ENCODE data around the gene NHLRC3.

Gene NHLRC3

DNA sequence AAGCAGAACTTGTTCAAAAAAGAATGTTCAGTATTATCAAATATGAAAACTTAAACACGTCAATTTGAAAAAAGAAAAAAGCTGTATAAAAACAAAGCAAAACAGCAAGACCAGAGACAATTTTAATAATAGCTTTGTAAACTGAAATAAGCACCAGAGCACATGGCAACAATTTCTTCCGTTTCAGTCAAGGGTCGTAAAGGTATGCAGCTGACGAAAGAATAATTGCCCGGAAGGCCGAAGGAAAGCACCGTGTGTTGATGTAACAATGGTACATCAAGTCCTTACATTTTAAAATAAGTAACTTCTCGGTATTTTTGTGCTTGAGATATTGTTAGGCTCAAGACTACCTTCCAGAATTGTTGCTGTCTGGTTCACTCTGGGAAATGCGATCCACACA is 2.0 kb upstream of the NHLRC3 start:
- TF ChIP-seq, protein P1, sequence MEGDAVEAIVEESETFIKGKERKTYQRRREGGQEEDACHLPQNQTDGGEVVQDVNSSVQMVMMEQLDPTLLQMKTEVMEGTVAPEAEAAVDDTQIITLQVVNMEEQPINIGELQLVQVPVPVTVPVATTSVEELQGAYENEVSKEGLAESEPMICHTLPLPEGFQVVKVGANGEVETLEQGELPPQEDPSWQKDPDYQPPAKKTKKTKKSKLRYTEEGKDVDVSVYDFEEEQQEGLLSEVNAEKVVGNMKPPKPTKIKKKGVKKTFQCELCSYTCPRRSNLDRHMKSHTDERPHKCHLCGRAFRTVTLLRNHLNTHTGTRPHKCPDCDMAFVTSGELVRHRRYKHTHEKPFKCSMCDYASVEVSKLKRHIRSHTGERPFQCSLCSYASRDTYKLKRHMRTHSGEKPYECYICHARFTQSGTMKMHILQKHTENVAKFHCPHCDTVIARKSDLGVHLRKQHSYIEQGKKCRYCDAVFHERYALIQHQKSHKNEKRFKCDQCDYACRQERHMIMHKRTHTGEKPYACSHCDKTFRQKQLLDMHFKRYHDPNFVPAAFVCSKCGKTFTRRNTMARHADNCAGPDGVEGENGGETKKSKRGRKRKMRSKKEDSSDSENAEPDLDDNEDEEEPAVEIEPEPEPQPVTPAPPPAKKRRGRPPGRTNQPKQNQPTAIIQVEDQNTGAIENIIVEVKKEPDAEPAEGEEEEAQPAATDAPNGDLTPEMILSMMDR (IDR thresholded peaks at IDR 0.05) = no peak
- H3K4me1 Mint-ChIP-seq = peaks cover 66% of the 10 kb centered on the region
- H3K36me3 Mint-ChIP-seq (ENCODE audit: low read depth) = peaks cover 10% of the 10 kb centered on the region
- no peak overlapping the region for H3K27ac Mint-ChIP-seq
- H3K9me3 Mint-ChIP-seq = no peaks in the 10 kb centered on the region
- peak overlapping the region; percentile 99 for H3K4me3 Mint-ChIP-seq
- H3K27me3 Mint-ChIP-seq (ENCODE audit: low read depth, poor library complexity) = no peaks in the 10 kb centered on the region
- DNase-seq = no peak

DNA sequence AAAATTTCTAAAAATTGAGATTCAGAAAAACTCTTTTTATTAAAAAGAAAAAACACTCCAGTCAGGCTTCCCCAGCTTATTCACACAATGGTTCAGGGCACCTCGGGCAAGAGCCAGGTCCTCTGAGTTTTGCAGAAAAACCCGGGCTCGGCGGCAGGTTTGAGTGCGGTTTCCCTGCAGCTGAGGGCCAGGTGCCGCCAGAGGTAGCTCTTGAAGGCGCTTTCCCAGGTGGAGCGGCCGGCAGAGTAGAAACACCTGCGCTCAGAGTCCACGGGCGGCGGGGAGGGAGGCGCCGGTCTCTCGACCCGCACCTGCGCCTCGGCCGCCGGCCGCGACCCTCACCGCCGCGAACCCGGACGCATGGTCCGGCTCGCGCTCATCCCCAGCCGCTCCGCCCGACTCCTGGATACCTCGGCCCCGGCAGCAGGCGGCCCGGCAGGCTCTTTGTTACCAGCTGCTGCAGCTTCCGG is 811 bp upstream of the NHLRC3 start:
- no peak for DNase-seq
- H3K9me3 Mint-ChIP-seq = no peaks in the 10 kb centered on the region
- TF ChIP-seq, protein P1 (IDR thresholded peaks at IDR 0.05) = no peak
- H3K27ac Mint-ChIP-seq = peak overlapping the region; percentile 20
- peaks cover 58% of the 10 kb centered on the region for H3K4me1 Mint-ChIP-seq
- peak overlapping the region; percentile 99 for H3K4me3 Mint-ChIP-seq
- peaks cover 16% of the 10 kb centered on the region for H3K36me3 Mint-ChIP-seq (ENCODE audit: low read depth)
- no peaks in the 10 kb centered on the region for H3K27me3 Mint-ChIP-seq (ENCODE audit: low read depth, poor library complexity)

DNA sequence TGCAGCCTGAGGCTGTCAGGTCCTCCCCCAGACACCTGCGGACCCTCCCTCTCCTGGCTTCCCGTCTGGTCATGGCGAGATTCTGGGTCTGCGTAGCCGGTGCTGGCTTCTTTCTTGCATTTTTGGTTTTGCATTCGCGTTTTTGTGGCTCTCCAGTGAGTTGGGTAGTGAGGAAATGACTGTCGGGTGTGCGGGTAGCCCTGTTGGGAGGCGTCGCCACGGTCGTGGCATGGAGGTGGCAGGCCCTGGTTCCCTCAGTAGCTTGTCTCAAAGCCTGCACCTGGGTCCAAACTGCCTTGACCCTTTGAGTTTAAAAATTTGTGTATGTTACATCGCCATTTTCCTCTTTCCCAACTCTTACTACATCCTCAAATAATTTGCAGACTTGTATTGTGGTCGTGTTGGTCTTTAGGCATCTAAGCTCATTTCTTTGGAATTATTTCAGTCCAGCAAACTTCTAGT is 344 bp downstream of the NHLRC3 start:
- H3K27ac Mint-ChIP-seq = peak overlapping the region; percentile 89

DNA sequence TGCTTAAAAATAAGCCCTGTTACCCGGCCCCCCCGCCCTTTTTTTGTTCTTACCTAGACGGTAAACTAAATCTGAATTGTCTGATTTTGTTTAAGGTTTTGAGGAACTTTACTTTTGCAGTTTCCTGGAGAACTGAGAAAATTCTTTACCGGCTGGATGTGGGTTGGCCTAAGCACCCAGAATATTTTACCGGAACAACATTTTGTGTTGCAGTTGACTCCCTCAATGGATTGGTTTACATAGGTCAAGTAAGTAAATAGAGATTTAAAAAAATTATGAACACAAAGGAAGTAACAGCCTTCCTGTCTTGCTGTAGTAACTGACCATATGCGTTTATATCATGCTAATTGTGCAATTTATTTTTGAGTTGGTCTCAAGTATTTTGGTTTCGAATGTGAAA is 785 bp downstream of the NHLRC3 start:
- Mint-ChIP-seq H3K36me3 (ENCODE audit: low read depth) (peaks cover 32% of the 10 kb centered on the region), H3K9me3 (no peaks in the 10 kb centered on the region), H3K4me1 (peaks cover 54% of the 10 kb centered on the region), H3K27ac (no peak overlapping the region), H3K27me3 (ENCODE audit: low read depth, poor library complexity) (no peaks in the 10 kb centered on the region), H3K4me3 (peak overlapping the region; percentile 99)
- DNase-seq = no peak
- TF ChIP-seq, protein P1 (IDR thresholded peaks at IDR 0.05) = no peak

More for the DNA sequence above, 344 bp downstream of the NHLRC3 start:
- Mint-ChIP-seq H3K27me3 (ENCODE audit: low read depth, poor library complexity) (no peaks in the 10 kb centered on the region), H3K4me3 (peak overlapping the region; percentile 99), H3K36me3 (ENCODE audit: low read depth) (peaks cover 28% of the 10 kb centered on the region), H3K9me3 (no peaks in the 10 kb centered on the region), H3K4me1 (peaks cover 58% of the 10 kb centered on the region)
- no peak for DNase-seq
- TF ChIP-seq, protein P1 (IDR thresholded peaks at IDR 0.05) = no peak

DNA sequence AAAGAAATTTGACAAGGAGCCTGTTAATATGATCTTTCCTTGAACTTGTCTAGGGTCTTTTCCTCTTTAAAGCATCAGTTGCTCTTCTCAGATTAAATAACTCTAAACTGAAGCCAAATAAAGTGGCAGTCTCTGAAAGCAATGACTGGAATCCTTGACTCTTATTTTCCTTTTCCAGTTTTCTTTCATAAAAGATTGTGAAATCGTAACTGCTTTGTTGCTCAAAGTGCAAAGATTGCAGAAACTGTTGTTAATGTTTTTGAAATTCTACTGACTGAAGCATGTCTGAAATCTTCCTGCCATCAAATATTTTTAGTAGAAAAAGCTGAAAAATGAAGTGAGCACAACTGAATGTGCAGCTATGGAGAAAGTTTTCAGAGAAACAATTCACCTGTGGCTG is 1.9 kb downstream of the NHLRC3 start:
- no peak for DNase-seq
- H3K4me3 Mint-ChIP-seq = peak overlapping the region; percentile 26
- H3K27ac Mint-ChIP-seq = no peak overlapping the region
- peaks cover 42% of the 10 kb centered on the region for H3K4me1 Mint-ChIP-seq
- no peaks in the 10 kb centered on the region for H3K9me3 Mint-ChIP-seq
- no peaks in the 10 kb centered on the region for H3K27me3 Mint-ChIP-seq (ENCODE audit: low read depth, poor library complexity)
- peaks cover 41% of the 10 kb centered on the region for H3K36me3 Mint-ChIP-seq (ENCODE audit: low read depth)
- TF ChIP-seq, protein P1 (IDR thresholded peaks at IDR 0.05) = no peak

DNA sequence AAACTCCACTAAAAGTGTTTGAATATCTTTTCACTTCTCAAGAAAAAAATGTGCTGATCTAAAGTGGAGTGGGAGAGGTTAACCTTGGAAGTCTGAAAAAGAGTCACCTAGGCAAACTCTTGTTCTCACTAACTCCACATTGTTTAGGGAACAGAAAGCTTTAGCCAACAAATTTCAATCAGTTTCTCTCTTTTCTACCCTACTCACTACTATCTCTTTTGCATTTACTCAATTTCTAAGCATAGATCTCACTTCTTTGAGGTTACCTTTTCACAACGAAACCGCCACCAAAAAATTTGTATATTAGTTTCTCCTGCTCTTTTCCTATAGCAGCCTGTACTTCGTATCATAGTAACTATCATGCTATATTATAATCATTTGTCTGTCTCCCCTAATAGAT is 6.3 kb downstream of the NHLRC3 start:
- TF ChIP-seq, protein P1 (IDR thresholded peaks at IDR 0.05) = no peak
- Mint-ChIP-seq H3K36me3 (ENCODE audit: low read depth) (peaks cover 50% of the 10 kb centered on the region), H3K27me3 (ENCODE audit: low read depth, poor library complexity) (no peaks in the 10 kb centered on the region), H3K27ac (no peak overlapping the region), H3K4me3 (no peak overlapping the region), H3K4me1 (peaks cover 14% of the 10 kb centered on the region), H3K9me3 (no peaks in the 10 kb centered on the region)
- DNase-seq = no peak
